HFFc6 (cell line): Measurements from ENCODE around the gene TMEM125. TPM values are rescaled to one million over a fixed set of nuclear protein-coding genes. Genes with fewer than 3 reads are reported as not detected.

Source experiments
- DNase-seq: peaks from one replicate; pipeline ENCODE4 v3.0.0-alpha.2; 2018
- H3K27ac Mint-ChIP-seq: 2 replicates; pipeline ENCODE4 v1.8.0; 2020; ENCODE audit warnings: mild to moderate bottlenecking, mixed read lengths
- H3K27me3 Mint-ChIP-seq: 2 replicates; pipeline ENCODE4 v1.8.0; 2021; ENCODE audit warnings: mild to moderate bottlenecking, moderate library complexity, mixed read lengths; ENCODE audit not compliant: insufficient read depth
- H3K36me3 Mint-ChIP-seq: 2 replicates; pipeline ENCODE4 v1.8.0; 2021; ENCODE audit warnings: low read depth, mixed read lengths
- H3K4me1 Mint-ChIP-seq: 2 replicates; pipeline ENCODE4 v1.8.0; 2020; ENCODE audit warnings: low read depth, mixed read lengths
- H3K4me3 Mint-ChIP-seq: 2 replicates; pipeline ENCODE4 v1.8.0; 2020; ENCODE audit warnings: mild to moderate bottlenecking, moderate library complexity, mixed read lengths
- H3K9me3 Mint-ChIP-seq: 2 replicates; pipeline ENCODE4 v1.8.0; 2020; ENCODE audit warnings: mild to moderate bottlenecking, mixed read lengths
- CTCF ChIP-seq: fragments of 200-600 bp; sonication (generic); IDR thresholded peaks from 2 replicates; pipeline ENCODE4 v1.5.0; 2021; ENCODE audit warnings: antibody characterized with exemption, mild to moderate bottlenecking
- total RNA-seq, 6 experiments: library from RNA; stranded (reverse); fragmentation: NEBNext Ultra II Directional; extraction: Animal tissue kit (Norgen Biotek cat#: 25700); gene quantifications; 2 replicates in 1 of 6; 3 replicates in 5 of 6; pipeline ENCODE4 v1.2.3, GENCODE V29; 2021

The TMEM125 gene
- total RNA-seq, 6 experiments from 2014 or later, result not detected

DNA sequence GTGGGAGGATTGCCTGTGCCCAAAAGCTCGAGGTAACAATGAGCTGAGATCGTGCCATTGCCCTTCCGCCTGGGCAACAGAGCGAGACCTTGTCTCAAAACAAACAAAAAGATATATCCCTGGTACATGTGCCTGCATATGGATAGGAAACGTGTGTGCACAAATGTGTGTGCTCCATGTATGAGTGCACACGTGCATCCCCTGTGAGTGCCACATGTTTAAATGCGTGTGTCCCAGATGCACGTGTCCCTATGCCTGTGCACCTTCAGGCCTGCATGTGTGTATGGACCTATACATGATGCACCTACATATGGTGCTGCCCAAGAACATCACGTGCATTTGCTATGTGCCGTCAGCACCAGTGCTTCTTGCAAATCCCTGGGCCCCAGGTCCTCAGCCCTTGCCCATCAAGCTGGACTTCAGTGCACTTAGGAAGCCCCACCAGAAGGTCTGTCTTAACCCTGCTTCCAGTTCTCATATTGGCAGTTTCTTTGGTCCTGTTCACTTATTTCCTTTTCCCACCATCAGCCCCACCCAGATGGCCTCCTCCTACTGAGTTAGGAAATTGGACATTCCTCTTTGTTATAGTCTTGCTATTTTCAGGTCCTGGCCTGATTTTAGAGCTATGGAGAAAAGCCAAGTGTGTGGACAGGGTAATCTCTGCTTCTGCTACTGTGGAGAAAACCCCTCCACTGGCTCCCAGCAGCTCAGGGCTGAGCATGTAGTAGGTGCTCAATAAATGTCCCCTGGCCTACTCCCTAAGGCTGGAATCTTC lies 46.4 kb downstream of the TMEM125 start:
- DNase-seq, result no peak
- peaks cover 25% of the 10 kb centered on the region for H3K4me1 Mint-ChIP-seq
- TF ChIP-seq CTCF, result no peak
- H3K4me3 Mint-ChIP-seq, result no peak overlapping the region
- no peaks in the 10 kb centered on the region for H3K9me3 Mint-ChIP-seq
- peaks cover 5% of the 10 kb centered on the region for H3K27me3 Mint-ChIP-seq
- no peaks in the 10 kb centered on the region for H3K36me3 Mint-ChIP-seq
- no peak overlapping the region for H3K27ac Mint-ChIP-seq

DNA sequence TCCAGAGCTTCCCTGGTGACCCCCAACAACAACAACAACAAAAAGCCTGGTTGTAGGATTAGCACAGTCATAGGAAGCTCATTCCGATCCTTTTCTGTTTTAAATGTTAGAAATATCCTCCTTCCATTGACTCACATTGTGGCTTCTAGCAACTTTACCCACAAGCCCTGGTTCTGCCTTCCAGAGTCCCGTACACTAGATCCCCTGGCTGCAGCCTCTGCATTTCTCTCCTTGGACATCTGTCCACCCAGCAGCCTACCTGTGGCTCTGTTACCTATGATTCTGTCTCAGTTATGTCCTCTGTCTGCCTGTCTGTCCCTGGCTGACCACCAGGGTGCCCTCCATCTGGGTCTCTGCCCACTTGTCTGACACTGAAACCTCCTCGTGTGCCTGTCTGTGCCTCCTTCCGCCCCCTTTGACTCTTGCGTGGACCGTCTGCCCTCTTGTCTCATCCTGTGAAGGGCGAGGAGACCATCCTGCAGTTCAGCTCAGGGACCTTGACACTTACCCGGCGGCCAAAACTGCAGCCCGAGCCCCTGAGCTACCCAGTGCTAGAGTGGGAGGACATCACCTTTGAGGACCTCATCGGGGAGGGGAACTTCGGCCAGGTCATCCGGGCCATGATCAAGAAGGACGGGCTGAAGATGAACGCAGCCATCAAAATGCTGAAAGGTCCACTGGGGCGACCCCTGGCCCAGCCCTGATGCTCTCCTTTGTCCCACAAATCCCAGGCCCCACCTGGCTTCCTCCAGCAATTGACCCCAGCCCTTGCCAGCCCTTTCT lies 47.1 kb downstream of the TMEM125 start:
- Mint-ChIP-seq H3K9me3 (no peaks in the 10 kb centered on the region), H3K36me3 (no peaks in the 10 kb centered on the region), H3K27ac (no peak overlapping the region), H3K27me3 (peaks cover 5% of the 10 kb centered on the region), H3K4me3 (no peak overlapping the region), H3K4me1 (peaks cover 25% of the 10 kb centered on the region)
- TF ChIP-seq CTCF, result peak; percentile 56
- no peak for DNase-seq

DNA sequence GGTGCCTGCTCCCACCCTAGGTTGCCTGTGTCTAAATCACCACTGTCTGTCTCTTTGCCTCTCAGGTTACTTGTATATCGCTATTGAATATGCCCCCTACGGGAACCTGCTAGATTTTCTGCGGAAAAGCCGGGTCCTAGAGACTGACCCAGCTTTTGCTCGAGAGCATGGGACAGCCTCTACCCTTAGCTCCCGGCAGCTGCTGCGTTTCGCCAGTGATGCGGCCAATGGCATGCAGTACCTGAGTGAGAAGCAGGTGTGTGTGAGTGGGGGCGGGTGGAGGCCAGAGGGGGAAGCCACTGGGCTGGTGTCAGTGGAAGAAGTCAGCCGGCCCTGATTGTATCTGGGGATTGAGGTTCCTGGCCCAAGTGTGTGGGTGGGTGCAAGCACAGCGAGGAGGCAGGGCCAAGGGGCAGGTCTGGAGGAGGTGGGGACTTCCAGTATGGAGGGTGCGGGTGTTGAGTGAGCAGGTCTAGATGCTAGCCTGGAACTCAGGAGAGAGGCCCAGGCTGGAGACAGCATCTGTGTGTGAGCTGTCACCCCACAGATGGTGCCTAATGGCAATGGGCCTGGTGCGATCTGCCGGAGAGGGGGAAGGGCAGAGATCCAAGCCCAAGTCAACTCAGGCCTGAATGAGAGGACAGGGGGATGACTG lies 48.2 kb downstream of the TMEM125 start:
- H3K9me3 Mint-ChIP-seq, result no peaks in the 10 kb centered on the region
- TF ChIP-seq CTCF, result no peak
- H3K4me1 Mint-ChIP-seq, result peaks cover 25% of the 10 kb centered on the region
- H3K36me3 Mint-ChIP-seq, result no peaks in the 10 kb centered on the region
- H3K4me3 Mint-ChIP-seq, result no peak overlapping the region
- H3K27ac Mint-ChIP-seq, result no peak overlapping the region
- DNase-seq, result no peak
- H3K27me3 Mint-ChIP-seq, result peaks cover 3% of the 10 kb centered on the region

DNA sequence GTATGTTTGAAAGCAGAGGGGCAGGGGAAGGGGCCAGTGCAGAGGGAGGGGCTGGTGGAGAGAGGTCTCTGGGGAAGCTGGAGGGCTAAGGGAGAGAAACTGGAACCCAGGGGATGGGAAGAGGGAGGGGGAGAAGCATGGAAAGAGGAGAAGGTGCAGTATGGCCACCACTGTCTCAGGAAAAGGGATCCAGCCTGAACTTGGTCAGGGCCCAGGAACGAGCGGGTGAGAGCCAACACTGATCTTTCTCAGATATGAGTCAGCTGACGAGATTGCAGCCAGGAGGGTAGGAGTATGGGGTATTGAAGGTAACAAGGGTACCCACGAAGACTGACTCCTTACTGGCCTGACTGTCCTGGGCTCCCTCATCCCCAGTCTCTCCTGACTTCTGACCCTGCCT lies 49.0 kb downstream of the TMEM125 start:
- H3K27ac Mint-ChIP-seq, result no peak overlapping the region
- H3K4me3 Mint-ChIP-seq, result no peak overlapping the region
- H3K4me1 Mint-ChIP-seq, result peaks cover 25% of the 10 kb centered on the region
- DNase-seq, result no peak
- peaks cover 1% of the 10 kb centered on the region for H3K27me3 Mint-ChIP-seq
- no peaks in the 10 kb centered on the region for H3K9me3 Mint-ChIP-seq
- TF ChIP-seq CTCF, result no peak
- no peaks in the 10 kb centered on the region for H3K36me3 Mint-ChIP-seq

- no peak for DNase-seq
- H3K27ac Mint-ChIP-seq, result no peak overlapping the region
- H3K9me3 Mint-ChIP-seq, result no peaks in the 10 kb centered on the region
- H3K4me3 Mint-ChIP-seq, result no peak overlapping the region
- peaks cover 1% of the 10 kb centered on the region for H3K27me3 Mint-ChIP-seq
- no peak for TF ChIP-seq CTCF
- peaks cover 28% of the 10 kb centered on the region for H3K4me1 Mint-ChIP-seq
- H3K36me3 Mint-ChIP-seq, result no peaks in the 10 kb centered on the region
Observed at GRCh38 chr1:43319288-43319687, 49.5 kb downstream of the TMEM125 start.
